Melanocyte of skin (primary cell): ENCODE results near the gene CREG2. TPM values are rescaled to one million over a fixed set of nuclear protein-coding genes. Genes with fewer than 3 reads are reported as not detected.

Source experiments
- small RNA-seq, 2 donors: library from RNA; depleted of rRNA; stranded (forward); fragments of <200 nt; gene quantifications; one replicate each; pipeline ENCODE3, GENCODE V24; 2012
- total RNA-seq, 2 donors: library from RNA; depleted of rRNA; stranded (reverse); fragments of >200 nt; gene quantifications; 2 replicates each; pipeline ENCODE4 v1.2.3, GENCODE V29; 2012

Gene CREG2, protein sequence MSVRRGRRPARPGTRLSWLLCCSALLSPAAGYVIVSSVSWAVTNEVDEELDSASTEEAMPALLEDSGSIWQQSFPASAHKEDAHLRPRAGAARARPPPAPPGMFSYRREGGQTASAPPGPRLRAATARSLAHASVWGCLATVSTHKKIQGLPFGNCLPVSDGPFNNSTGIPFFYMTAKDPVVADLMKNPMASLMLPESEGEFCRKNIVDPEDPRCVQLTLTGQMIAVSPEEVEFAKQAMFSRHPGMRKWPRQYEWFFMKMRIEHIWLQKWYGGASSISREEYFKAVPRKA
- total RNA-seq: under 1 TPM; under 0.01 to 0.34 TPM

GRCh38 chr2:101387151-101387834, at the start of gene CREG2:
Gene CREG2 (minus strand): TSS chr2:101387503. CDS start chr2:101387457, 46 bp downstream.

DNA sequence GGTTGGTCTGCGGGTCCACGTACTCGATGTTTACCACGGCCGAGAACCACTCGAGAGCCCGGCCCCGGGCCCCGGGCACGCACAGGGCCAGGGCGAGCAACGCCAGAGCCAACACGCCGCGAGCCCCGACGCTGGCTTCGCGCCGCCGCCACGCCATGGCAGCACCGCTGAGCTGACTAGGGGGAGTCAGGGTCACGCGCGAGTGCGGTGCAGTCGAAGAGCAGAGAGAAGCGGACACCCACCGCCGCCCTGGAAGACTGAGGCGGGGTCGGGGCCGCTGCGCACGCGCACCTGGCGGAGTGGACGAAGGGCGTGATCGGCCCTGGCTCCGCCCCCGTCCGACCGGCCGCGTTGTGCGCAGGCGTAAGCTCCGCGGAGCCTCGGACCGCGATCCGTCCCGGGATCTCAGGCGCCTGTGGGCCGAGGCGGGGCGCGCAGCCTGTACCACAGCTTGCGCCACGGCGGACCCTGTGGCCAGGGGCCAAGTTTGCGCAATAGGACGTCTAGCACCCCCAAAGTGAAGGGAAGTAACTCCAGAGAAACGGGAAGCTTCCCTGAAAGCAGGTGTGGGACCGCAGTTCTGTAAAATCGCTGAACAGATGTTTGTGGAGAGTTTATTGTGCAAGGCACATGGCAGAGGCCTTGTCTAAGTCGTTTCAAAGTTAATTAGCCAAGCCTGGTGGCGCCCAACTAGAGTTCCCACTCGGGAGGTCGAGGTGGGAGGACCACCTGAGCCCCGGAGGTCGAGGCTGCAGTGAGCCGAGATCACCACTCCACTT, 78.7 kb downstream of the CREG2 start, which contains the start of gene RNF149:
RNF149 (minus strand) TSS at position 270 of the 779 bp plus-strand sequence; CDS start at position 157, 113 bp downstream.

Small RNAs within 50 kb of the gene (small RNA-seq; reads per million reads assigned to genes)
- 0.12 to 0.47 reads per million in 2 donors for gene MIR5696

Other genes with a start within 250 kb of the CREG2 start
- gene TBC1D8, start 236.1 kb downstream of the CREG2 start, total RNA-seq: 1 to 10 TPM; 8.6 to 9.3 TPM
- gene CNOT11, start 134.6 kb downstream of the CREG2 start, total RNA-seq: 10 to 100 TPM; 48.9 to 60.9 TPM
- gene RNF149, start 78.8 kb downstream of the CREG2 start, total RNA-seq: 10 to 100 TPM; 36.8 to 49.0 TPM
- not detected for gene RFX8, start 87.6 kb upstream of the CREG2 start, total RNA-seq